ENCODE measurements around the gene E2F7. TPM values are rescaled to one million over a fixed set of nuclear protein-coding genes. Genes with fewer than 3 reads are reported as not detected.

Gene E2F7
- total RNA-seq, 2 experiments from 2014 or later: 7.2 to 7.9 TPM

- CTCF ChIA-PET: no interaction called here
- POLR2A ChIA-PET: no interaction called here
Observed at GRCh38 chr12:77032406-77032805, 33.0 kb downstream of the E2F7 start.

GRCh38 chr12:77031745-77032144 is 33.6 kb downstream of the E2F7 start:
- ChIA-PET CTCF (no interaction called here), POLR2A (no interaction called here)

GRCh38 chr12:77025782-77026314 is 39.5 kb downstream of the E2F7 start:
- POLR2A ChIA-PET: no interaction called here
- CTCF ChIA-PET: no interaction called here

- CTCF ChIA-PET: no interaction called here
- POLR2A ChIA-PET: no interaction called here
Observed at GRCh38 chr12:77023501-77023900, 41.9 kb downstream of the E2F7 start.

GRCh38 chr12:77019920-77020319 is 45.4 kb downstream of the E2F7 start:
- CTCF ChIA-PET: interaction anchor here (2.4 kb wide), 1 partner anchor 9 kb away, joined by 10 read pairs; no protein-coding TSS in a partner anchor

GRCh38 chr12:77016606-77017005 is 48.8 kb downstream of the E2F7 start:
- ChIA-PET CTCF (no interaction called here), POLR2A (no interaction called here)

More at GRCh38 chr12:77019920-77020319, 45.4 kb downstream of the E2F7 start:
- POLR2A ChIA-PET: no interaction called here

GRCh38 chr12:77013091-77013490 is 52.3 kb downstream of the E2F7 start:
- ChIA-PET POLR2A (no interaction called here), CTCF (interaction anchor here (0.7 kb wide), 1 partner anchor 1258 kb away, joined by 3 read pairs; no protein-coding TSS in a partner anchor)

- ChIA-PET CTCF (interaction anchor here (0.6 to 1.3 kb wide), 9 partner anchors 9 to 391 kb away, joined by 3 to 10 read pairs (median 4); no protein-coding TSS in a partner anchor), POLR2A (interaction anchor here (0.7 kb wide), 1 partner anchor 390 kb away, joined by 3 read pairs; no protein-coding TSS in a partner anchor)
Observed at GRCh38 chr12:77010691-77011548, 54.4 kb downstream of the E2F7 start.

- ChIA-PET CTCF (no interaction called here), POLR2A (no interaction called here)
Observed at GRCh38 chr12:77007476-77007875, 57.9 kb downstream of the E2F7 start.

- CTCF ChIA-PET: no interaction called here
Observed at GRCh38 chr12:77005611-77006098, 59.7 kb downstream of the E2F7 start.

GRCh38 chr12:77003914-77004313 is 61.5 kb downstream of the E2F7 start:
- POLR2A ChIA-PET: no interaction called here
- CTCF ChIA-PET: no interaction called here

More at GRCh38 chr12:77005611-77006098, 59.7 kb downstream of the E2F7 start:
- POLR2A ChIA-PET: no interaction called here

- ChIA-PET POLR2A (no interaction called here), CTCF (no interaction called here)
Observed at GRCh38 chr12:77003246-77003645, 62.1 kb downstream of the E2F7 start.

- POLR2A ChIA-PET: no interaction called here
- CTCF ChIA-PET: no interaction called here
Observed at GRCh38 chr12:77002382-77002781, 63.0 kb downstream of the E2F7 start.

GRCh38 chr12:77001276-77001675 is 64.1 kb downstream of the E2F7 start:
- POLR2A ChIA-PET: no interaction called here
- CTCF ChIA-PET: interaction anchor here (1.3 kb wide), 1 partner anchor 10 kb away, joined by 5 read pairs; no protein-coding TSS in a partner anchor

- CTCF ChIA-PET: no interaction called here
Observed at GRCh38 chr12:76998908-76999556, 66.3 kb downstream of the E2F7 start.

GRCh38 chr12:76998386-76998785 is 67.0 kb downstream of the E2F7 start:
- CTCF ChIA-PET: no interaction called here
- POLR2A ChIA-PET: no interaction called here

More at GRCh38 chr12:76998908-76999556, 66.3 kb downstream of the E2F7 start:
- POLR2A ChIA-PET: no interaction called here

GRCh38 chr12:76997011-76997780 is 68.2 kb downstream of the E2F7 start:
- ChIA-PET CTCF (no interaction called here), POLR2A (no interaction called here)

- ChIA-PET CTCF (no interaction called here), POLR2A (no interaction called here)
Observed at GRCh38 chr12:76990716-76991115, 74.7 kb downstream of the E2F7 start.

GRCh38 chr12:76984566-76984965 is 80.8 kb downstream of the E2F7 start:
- POLR2A ChIA-PET: no interaction called here

GRCh38 chr12:76983420-76983819 is 81.9 kb downstream of the E2F7 start:
- ChIA-PET POLR2A (no interaction called here), CTCF (no interaction called here)

More at GRCh38 chr12:76984566-76984965, 80.8 kb downstream of the E2F7 start:
- CTCF ChIA-PET: no interaction called here

Measured in activated CD8-positive, alpha-beta memory T cell treated with anti-CD3 and anti-CD28 coated beads for 36 hours (primary cell).